Endodermal cell (in vitro differentiated cells): Measurements from ENCODE around the gene PRSS21. TPM values are rescaled to one million over a fixed set of nuclear protein-coding genes. Genes with fewer than 3 reads are reported as not detected.
A peak's percentile ranks its signal among the peaks of the same experiment; 100 is the strongest.

Source experiments
- DNase-seq: peaks from one replicate; pipeline ENCODE4 v3.0.0-alpha.2; 2017
- H3K27ac ChIP-seq: 2 replicates; pipeline ENCODE4 v1.5.1; 2013; ENCODE audit warnings: mild to moderate bottlenecking, low read depth, low read length, moderate library complexity
- H3K27me3 ChIP-seq: 2 replicates; pipeline ENCODE4 v1.6.1; 2013; ENCODE audit warnings: mild to moderate bottlenecking, low read length, moderate library complexity; ENCODE audit not compliant: insufficient read depth, control insufficient read depth, poor library complexity, severe bottlenecking
- H3K36me3 ChIP-seq: 2 replicates; pipeline ENCODE4 v1.7.0; 2013; ENCODE audit warnings: mild to moderate bottlenecking, low read length, moderate library complexity; ENCODE audit not compliant: control insufficient read depth, insufficient read depth
- H3K4me1 ChIP-seq: one replicate; pipeline ENCODE4 v1.7.0; 2013; ENCODE audit warnings: low read length; ENCODE audit not compliant: control insufficient read depth, insufficient read depth
- H3K4me3 ChIP-seq: 2 replicates; pipeline ENCODE4 v1.5.1; 2013; ENCODE audit warnings: mild to moderate bottlenecking, low read length, moderate library complexity
- H3K9ac ChIP-seq: 2 replicates; pipeline ENCODE4 v1.6.1; 2013; ENCODE audit warnings: mild to moderate bottlenecking, low read length, moderate library complexity; ENCODE audit not compliant: poor library complexity, severe bottlenecking; ENCODE audit errors: extremely low read depth
- H3K9me3 ChIP-seq: 2 replicates; pipeline ENCODE4 v1.6.1; 2013; ENCODE audit warnings: mild to moderate bottlenecking, low read length, moderate library complexity; ENCODE audit not compliant: control insufficient read depth
- H3K27ac Mint-ChIP-seq: 2 replicates; pipeline ENCODE4 v1.8.0; 2020; ENCODE audit warnings: mixed read lengths
- H3K27me3 Mint-ChIP-seq: 2 replicates; pipeline ENCODE4 v1.8.0; 2021; ENCODE audit warnings: mild to moderate bottlenecking, mixed read lengths; ENCODE audit not compliant: insufficient read depth
- H3K36me3 Mint-ChIP-seq: 2 replicates; pipeline ENCODE4 v1.8.0; 2020; ENCODE audit warnings: low read depth, mixed read lengths
- H3K4me1 Mint-ChIP-seq: 2 replicates; pipeline ENCODE4 v1.8.0; 2020; ENCODE audit warnings: mixed read lengths
- H3K4me3 Mint-ChIP-seq: 2 replicates; pipeline ENCODE4 v1.8.0; 2020; ENCODE audit warnings: mild to moderate bottlenecking, moderate library complexity, mixed read lengths
- H3K9me3 Mint-ChIP-seq: 2 replicates; pipeline ENCODE4 v1.8.0; 2020; ENCODE audit warnings: mild to moderate bottlenecking, mixed read lengths
- CTCF ChIP-seq: fragments of 200-600 bp; sonication (generic); conservative IDR thresholded peaks from 2 replicates; pipeline ENCODE4 v1.5.0; 2021; ENCODE audit warnings: antibody characterized with exemption, mild to moderate bottlenecking
- WGBS, 2 experiments: methylation state at CpG; one replicate each; pipeline versions ENCODE4 v1.1.5 to v1.1.7; 2013; ENCODE audit warnings: missing lambda C conversion rate in 2 of 2, mixed read lengths in 1 of 2; ENCODE audit not compliant: insufficient coverage in 1 of 2, insufficient read length in 1 of 2; 5-methylcytosine and 5-hydroxymethylcytosine counted together
- total RNA-seq, 2 donors: library from RNA; stranded (reverse); fragmentation: NEBNext Ultra II Directional in 1 of 2; extraction: Animal tissue kit (Norgen Biotek cat#: 25700) in 1 of 2; gene quantifications; 2 replicates in 1 of 2; 3 replicates in 1 of 2; pipeline ENCODE4 v1.2.1, GENCODE V29; 2021

The PRSS21 gene
- total RNA-seq, 2 donors from 2014 or later = not detected

DNA sequence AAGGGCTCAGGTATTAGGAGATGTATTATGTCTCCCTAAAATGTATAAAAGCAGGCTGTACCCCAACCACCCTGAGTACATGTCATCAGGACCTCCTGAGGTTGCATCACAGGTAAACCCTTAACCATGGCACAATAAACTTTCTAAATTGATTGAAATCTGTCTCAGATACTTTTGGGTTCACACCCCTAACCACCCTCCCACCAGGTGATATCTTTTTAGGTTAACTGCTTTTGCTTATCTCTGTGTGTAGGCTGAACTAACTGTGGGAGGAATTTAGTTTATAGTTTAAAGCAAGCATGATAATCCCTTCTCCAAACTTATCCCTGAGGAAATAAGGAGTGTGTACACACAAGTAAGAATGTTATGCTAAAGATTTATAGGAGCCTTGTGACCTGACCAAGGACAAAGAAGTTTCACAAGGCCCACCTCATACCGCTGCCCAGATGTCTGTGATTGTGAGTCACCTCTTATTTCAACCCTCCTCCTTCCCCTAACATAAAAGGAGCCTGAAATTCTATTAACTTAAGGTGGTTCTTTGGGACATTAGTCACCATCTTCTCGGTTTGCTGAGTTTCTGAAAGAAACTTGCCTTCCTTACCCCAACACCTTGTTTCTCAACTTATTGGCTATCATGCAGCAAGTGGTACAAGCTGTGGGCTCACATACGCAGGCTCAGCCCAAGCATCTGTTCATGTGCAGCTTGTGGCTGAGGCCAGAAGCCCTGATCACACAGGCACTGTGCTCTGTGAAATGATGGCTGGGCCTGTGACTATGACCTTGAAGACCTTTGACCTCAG is 29.7 kb downstream of the PRSS21 start:
- Mint-ChIP-seq H3K27ac (peak overlapping the region; percentile 80), H3K4me1 (peaks cover 23% of the 10 kb centered on the region), H3K27me3 (peaks cover 17% of the 10 kb centered on the region), H3K36me3 (no peaks in the 10 kb centered on the region), H3K9me3 (peaks cover 14% of the 10 kb centered on the region), H3K4me3 (no peak overlapping the region)
- Histone ChIP-seq H3K9me3 (peaks cover 8% of the 10 kb centered on the region), H3K9ac (no peak overlapping the region), H3K36me3 (no peaks in the 10 kb centered on the region), H3K4me1 (peaks cover 5% of the 10 kb centered on the region), H3K27ac (no peak overlapping the region), H3K4me3 (peak overlapping the region; percentile 40), H3K27me3 (peaks cover 5% of the 10 kb centered on the region)
- WGBS, 2 experiments = 65 to 82% methylated on average over 3 of the region's 3 CpGs
- TF ChIP-seq CTCF = no peak
- DNase-seq = peak; percentile 43

- Histone ChIP-seq H3K9ac (no peak overlapping the region), H3K27me3 (peaks cover 5% of the 10 kb centered on the region), H3K4me3 (no peak overlapping the region), H3K4me1 (peaks cover 5% of the 10 kb centered on the region), H3K27ac (no peak overlapping the region), H3K36me3 (no peaks in the 10 kb centered on the region), H3K9me3 (peaks cover 11% of the 10 kb centered on the region)
- WGBS, 2 experiments = 89 to 93% methylated on average over 9 to 16 of the region's 16 CpGs
- Mint-ChIP-seq H3K4me1 (peaks cover 23% of the 10 kb centered on the region), H3K9me3 (peaks cover 16% of the 10 kb centered on the region), H3K27me3 (peaks cover 11% of the 10 kb centered on the region), H3K36me3 (no peaks in the 10 kb centered on the region), H3K27ac (no peak overlapping the region), H3K4me3 (no peak overlapping the region)
- TF ChIP-seq CTCF = no peak
- no peak for DNase-seq
Observed at GRCh38 chr16:2848933-2849725, 32.1 kb downstream of the PRSS21 start.

DNA sequence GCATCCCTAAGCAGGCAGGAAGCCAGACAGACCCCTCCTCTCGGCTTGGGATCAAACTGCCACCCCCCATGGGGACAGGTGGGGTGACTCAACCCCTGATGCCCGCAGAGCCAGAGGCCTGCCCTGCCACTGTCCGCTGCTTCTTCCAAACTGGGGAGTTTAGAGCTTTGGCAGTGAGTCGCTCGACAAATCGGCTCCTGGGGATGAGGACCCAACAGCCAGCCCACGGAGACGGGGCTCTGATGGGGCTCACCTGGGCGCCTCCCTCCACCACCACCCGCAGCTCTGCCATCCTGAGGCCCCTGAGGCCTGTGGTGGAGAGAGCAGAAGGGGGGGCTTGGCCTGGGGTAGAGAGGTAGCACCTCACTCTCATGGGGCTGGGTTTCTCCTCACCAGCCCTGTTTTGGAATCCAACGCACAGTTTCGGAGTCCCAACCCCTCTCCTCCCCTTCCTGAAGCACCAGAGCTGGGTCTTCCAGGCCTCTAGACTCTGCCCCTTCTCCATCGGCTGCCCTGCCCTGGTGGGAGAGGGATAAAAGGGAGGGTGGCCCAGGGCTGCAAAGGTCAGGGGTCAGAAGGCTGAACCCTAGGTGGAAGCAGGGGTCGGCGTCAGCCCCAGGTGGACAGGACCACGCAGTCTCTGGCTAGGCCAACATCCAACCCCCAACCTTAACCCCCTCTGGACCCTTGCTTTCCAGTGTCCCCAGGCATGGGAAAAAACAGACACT is 35.1 kb downstream of the PRSS21 start:
- Histone ChIP-seq H3K9ac (no peak overlapping the region), H3K4me3 (no peak overlapping the region), H3K27ac (no peak overlapping the region), H3K9me3 (peaks cover 18% of the 10 kb centered on the region), H3K36me3 (no peaks in the 10 kb centered on the region), H3K27me3 (peaks cover 11% of the 10 kb centered on the region), H3K4me1 (peaks cover 3% of the 10 kb centered on the region)
- H3K36me3 Mint-ChIP-seq = peaks cover 3% of the 10 kb centered on the region
- H3K27ac Mint-ChIP-seq = no peak overlapping the region
- H3K9me3 Mint-ChIP-seq = peaks cover 20% of the 10 kb centered on the region
- H3K27me3 Mint-ChIP-seq = peaks cover 17% of the 10 kb centered on the region
- peak; percentile 49 for DNase-seq
- 89 to 94% methylated on average over 6 to 16 of the region's 16 CpGs for WGBS, 2 experiments
- peaks cover 9% of the 10 kb centered on the region for H3K4me1 Mint-ChIP-seq
- TF ChIP-seq CTCF = no peak
- H3K4me3 Mint-ChIP-seq = no peak overlapping the region
